Gastroesophageal sphincter (tissue), 3 donors: Measurements from ENCODE around the gene HPD.

Experiments used
- EP300 ChIP-seq: sonication (generic); formaldehyde crosslinking; IDR thresholded peaks from one replicate; pipeline ENCODE4 v1.6.1; 2017; ENCODE audit warnings: antibody characterized with exemption, mild to moderate bottlenecking
- TF ChIP-seq, protein P1 (sequence below), 4 experiments: fragments of 200-600 bp in 2 of 4; fragments of 450-650 bp in 2 of 4; sonication (generic) in 1 of 4; IDR thresholded peaks; one replicate each; pipeline ENCODE4 v1.5.1; 2017 to 2019; ENCODE audit warnings: antibody characterized with exemption in 4 of 4, mild to moderate bottlenecking in 2 of 4, moderate library complexity in 2 of 4

DNA sequence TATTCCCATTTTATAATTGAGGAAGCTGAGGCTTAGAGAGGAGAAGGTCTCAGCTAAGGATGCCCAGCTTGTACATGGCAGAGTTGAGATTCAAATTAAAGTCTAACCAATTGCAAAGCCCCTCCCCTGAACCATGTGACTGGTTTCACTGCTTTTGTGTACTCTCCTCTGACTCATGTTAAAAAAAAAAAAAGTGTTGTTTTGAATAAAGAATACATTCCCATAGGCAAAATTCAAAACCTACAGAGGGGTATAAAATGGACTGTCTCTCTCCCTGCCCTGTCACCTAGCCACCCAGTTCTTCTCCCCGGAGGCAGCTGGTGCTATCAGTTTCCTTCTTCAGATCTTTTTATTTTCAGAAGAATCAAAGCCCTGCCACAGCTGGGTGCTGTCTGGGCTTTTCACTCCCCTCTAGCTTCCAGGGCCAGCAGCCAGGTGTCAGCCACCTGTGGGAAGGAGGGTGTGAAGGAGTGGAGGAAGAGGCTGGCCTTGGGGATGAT, 35.4 kb upstream of the HPD start:
- TF ChIP-seq, protein P1, sequence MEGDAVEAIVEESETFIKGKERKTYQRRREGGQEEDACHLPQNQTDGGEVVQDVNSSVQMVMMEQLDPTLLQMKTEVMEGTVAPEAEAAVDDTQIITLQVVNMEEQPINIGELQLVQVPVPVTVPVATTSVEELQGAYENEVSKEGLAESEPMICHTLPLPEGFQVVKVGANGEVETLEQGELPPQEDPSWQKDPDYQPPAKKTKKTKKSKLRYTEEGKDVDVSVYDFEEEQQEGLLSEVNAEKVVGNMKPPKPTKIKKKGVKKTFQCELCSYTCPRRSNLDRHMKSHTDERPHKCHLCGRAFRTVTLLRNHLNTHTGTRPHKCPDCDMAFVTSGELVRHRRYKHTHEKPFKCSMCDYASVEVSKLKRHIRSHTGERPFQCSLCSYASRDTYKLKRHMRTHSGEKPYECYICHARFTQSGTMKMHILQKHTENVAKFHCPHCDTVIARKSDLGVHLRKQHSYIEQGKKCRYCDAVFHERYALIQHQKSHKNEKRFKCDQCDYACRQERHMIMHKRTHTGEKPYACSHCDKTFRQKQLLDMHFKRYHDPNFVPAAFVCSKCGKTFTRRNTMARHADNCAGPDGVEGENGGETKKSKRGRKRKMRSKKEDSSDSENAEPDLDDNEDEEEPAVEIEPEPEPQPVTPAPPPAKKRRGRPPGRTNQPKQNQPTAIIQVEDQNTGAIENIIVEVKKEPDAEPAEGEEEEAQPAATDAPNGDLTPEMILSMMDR (IDR thresholded peaks at IDR 0.05) = no peak
- TF ChIP-seq EP300 = no peak
